AG20443 (cell line): Measurements from ENCODE around the gene COL23A1.
"Not testable (repeated sequence)": the region's sequence is repeated elsewhere in the genome, so short reads cannot be mapped to it uniquely, and the experiment has no call there.

Experiments used
- DNase-seq: peaks from one replicate; pipeline ENCODE4 v3.0.0; 2012; ENCODE audit warnings: low spot score, mixed read lengths

COL23A1 gene

DNA sequence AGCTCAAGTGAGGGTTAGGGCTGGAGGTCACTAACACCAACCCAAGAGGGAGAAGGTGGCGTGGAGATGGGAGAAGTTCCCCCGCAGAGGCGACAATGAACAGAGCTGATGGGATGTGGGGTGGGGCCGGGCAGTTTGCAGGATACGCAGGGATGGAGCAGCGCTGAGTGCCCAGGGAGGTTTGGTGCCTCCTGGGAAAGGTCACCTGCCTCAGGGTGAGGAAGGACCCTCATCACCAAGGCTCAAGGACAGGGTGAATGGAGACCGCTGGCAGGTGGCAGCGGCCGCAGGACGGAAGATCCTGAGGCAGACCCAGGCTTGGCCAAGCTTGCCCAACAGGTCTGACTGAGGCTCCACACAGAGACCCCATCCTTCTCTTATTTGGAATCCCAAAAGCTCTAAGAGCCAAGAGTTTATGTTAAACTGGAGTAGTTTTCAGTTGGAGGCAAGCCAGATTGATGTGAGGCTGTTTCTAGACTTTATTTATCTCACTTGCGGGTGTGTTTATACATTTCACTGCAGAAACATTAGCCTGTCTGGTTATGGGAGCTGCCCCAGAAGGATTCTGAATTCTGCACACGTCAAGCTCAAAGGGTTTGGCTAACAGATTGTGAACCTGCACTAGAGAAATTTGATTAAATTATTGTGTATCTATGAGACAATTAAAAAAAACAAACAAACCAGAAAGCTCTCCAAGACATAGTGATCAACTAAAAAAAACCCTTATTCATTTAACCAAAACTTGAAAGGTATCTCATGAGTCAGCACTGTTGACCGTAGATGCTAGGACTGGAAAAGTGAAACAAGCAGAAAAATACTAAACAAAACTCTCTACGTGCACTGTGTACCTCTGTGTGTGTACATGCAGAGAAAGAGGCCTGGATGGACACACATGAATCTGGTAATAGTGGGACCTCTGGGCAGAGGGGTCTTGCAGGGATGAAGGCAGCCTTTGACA, 211.4 kb downstream of the COL23A1 start:
- DNase-seq, result no peak

GRCh38 chr5:178377583-178378270, 212.5 kb downstream of the COL23A1 start:
- no peak for DNase-seq

DNA sequence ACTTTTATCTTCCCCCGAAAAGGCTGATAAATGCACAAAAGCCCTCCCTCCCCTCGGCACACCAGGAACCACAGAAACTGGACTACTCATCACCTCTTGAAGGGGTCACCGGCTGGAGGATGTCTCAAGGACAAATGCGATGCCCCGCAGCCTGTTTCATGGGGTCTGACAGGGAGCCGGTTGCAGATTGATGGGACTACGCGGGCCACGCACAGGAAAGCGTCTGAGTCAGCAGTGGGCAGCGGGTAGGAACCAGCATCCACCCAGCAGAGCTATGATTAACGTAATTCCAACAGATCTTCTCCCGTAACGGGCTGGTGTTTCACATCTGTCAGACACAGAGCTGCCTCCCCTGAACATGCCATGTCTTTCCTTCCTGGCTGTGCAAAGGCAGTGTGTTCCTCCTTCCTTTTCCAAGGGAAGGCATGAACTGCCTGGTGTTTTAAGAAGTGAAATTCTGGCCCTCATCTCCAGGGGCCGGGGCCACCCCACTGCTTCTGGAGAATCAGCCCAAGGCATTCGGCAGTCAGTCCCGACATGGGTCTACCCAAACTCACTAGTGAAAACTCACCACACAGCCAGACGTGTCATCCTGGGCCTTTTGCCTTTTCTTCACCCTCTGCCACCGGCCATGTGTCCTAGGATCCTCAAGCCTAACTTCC, 213.1 kb downstream of the COL23A1 start:
- DNase-seq, result no peak

GRCh38 chr5:178375348-178375747, 214.8 kb downstream of the COL23A1 start:
- DNase-seq, result no peak

- DNase-seq, result no peak
Measured at GRCh38 chr5:178373711-178374110, 216.5 kb downstream of the COL23A1 start.

DNA sequence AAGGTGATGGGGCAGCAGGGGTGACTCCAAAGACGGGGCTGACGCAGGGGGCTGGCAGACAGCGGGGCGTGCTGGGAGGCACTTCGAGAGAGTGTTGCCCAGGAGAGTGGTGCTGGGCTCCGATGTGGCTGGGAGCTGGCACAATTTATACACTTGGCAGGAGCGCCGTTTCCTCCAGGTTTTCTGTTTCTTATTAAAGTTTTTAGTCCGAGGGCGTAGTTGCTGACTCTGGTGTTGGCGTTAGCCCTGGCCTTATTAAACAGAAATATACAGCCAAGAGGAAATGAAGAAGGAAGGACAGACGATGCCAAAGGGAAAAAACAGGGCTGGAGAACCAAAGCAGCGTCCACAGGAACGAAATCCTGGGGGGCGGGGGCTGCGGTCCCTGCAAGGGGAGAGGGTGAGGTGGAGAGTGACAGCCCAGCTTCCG, 218.0 kb downstream of the COL23A1 start:
- no peak for DNase-seq

DNA sequence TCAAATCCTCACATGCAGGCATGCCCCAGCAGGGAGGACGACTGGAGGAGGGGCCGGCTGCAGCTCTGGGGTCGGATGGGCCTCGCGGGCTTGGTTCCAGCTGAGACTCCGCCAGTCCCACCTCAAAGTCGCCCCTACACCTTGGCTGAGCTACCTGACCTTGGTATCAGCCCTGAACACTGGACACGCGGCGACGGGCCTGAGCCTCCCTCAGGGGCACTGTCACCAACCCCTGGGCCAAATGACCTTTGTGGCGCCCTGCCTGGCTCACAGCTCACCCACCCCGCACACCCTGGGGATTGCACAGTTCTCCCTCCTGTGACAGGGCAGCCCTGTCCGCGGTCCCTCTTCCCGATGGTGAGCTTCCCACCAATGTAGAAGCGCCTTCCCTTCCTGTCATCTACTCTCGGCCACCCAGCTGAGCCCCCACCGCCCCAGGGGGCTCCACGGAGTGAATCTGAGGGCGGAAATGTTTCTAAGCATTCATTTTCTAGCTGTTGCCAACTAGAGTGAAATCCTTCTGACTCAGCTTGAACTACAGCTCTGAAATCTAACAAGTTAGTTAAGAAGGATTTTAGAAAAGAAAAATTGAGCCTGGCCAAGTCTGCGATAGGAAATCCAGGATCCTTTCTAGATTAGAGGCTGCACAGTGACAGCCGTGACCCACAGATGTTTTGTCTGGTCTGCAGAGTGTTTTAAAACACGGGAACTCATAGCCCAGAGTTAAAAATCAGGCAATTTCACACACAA, 218.7 kb downstream of the COL23A1 start:
- DNase-seq, result no peak

- DNase-seq, result no peak
Measured at GRCh38 chr5:178370102-178370501, 220.1 kb downstream of the COL23A1 start.

GRCh38 chr5:178369469-178369868, 220.7 kb downstream of the COL23A1 start:
- DNase-seq, result not testable (repeated sequence)

DNA sequence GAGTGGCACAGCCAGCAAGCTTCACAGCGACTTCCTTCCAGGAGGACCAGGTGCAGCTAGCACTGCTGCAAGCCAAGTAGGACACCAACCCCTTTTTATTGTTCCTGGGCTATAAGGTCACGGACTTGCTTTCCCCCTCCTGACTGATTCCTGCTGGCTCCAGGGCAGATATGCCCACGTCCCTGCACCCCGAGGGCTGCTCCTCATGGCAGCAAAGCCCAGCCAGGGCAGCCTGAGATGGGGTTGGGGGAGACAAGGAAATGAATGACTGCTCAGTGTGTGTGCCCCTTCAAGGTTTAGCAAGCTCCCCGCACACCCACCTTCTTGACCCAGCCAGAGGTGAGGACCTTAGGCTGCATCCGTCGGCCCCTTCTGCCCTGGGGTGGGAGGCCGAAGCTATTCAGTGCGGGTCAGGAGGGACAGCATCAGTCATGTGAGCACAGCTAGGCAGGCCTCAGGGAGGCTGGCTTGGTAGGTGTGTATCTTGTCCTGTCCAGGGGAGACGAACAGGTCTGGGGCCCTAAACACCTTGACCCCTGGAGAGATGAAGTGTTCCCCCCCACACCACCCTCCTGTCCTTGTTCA, 221.4 kb downstream of the COL23A1 start:
- no peak for DNase-seq

GRCh38 chr5:178368274-178368673, 221.9 kb downstream of the COL23A1 start:
- no peak for DNase-seq

DNA sequence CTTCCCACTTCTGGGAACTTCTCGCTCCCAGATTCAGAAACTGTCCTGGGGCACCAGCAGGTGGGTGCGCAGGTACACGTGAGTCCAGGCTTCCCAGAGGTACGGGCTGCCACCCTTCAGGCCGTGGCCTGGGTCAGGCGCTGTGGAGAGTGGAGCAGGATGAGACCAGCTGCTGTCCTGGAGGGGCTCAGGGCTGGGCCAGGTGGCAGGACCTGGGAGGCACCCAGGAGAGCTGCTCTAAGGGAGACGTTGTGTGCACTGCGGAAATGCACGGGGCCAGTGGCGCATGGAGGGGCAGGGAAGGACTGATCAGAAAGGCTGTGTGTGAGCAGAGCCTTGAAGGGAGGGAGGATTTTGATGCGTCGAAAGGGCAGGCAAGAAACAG, 222.5 kb downstream of the COL23A1 start:
- no peak for DNase-seq

DNA sequence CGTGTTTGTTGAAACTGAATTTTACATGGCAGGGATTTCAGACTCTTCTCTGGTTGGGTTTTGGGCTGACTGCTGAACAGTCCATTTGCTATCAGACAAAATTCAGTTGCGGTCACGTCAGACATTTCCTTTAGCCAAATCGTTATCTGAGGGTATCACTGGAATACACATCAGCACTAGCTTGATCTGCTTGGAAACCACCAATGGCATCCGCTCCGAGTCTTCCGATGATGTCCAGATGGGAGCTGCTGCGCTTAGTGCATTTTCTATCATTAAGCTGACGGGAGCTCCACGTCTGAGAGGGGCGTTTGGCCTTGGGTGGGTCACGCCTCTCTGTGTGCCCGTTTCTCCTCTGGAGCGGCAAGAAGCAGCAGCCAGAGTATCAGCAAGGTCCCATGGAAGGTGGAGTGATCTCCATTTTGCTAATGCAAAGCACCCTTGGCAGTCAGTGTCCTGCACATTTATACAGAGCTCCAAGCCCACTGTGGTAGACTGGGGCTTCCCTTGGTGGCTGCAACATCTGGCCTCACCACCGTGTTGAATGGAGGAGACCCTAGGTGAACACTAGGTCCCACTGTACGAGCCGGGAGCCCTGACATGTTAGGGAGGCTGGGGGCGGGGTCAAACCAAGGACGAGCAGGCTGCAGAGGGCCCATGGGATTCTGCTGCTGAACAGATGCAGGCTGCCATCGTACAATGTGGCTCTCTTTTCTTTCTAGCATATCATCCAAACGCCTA, 223.0 kb downstream of the COL23A1 start:
- no peak for DNase-seq

DNA sequence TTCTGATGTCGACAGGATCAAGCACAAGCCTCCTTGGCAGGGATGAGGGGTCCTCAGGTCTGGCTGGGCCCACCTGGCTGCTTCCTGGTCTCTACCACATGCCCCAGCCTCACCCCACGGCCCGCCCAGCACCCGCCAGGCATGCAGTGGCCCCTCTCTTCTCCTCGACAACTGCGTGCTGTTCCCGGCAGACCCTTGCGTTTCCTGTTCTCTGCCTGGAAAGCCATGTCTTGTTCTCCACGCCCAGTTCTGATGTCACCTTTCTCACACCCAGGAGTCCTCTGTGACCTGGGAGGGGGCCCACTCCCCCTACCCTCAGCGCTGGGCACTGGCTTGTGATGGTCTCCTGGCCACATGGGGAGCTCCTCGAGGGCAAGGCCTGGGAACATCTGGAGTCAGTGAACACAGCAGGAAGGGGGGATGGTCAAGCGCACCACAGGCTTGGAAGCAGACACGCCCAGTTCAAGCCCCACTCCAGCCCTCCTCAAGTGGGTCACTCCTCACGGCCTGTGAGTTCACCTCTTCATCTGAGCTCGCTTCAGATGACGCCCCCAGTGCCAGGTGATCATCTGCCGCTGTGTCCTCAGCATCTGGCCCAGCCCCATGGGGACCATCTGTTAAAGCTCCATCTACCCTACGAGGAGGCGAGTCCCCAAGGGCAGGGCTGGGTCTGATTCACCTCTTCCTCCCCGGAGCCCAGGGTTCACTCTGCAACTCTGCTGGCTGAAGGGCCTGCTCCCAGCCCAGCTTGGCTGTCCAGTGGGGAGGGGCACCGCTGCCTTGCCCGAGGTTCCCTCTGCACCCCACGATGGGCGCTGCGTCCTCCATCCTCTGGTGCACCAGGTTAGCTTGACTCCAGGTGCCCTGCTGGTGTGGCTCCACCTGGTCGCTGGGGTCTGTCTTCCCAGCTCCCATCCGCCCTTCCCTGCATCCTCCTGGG, 224.4 kb downstream of the COL23A1 start:
- no peak for DNase-seq

DNA sequence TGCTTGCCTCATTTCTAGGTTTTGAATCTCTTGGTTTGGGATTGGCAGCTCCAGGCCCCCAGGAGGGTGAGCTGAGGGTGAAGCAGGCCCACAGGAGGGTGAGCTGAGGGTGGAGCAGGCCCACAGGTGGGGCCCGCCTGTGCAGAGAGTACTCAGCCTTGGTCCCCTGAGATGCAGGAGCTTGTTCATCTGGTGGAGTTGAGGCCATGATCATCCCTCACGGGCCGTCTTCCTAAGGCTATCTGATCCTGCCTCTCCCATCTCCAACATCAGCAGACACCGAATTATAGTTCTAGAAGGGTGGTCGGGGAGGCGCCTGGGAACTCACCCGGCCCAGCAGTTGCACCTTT, 225.9 kb downstream of the COL23A1 start:
- no peak for DNase-seq

- DNase-seq, result no peak
Measured at GRCh38 chr5:178363501-178364325, 226.5 kb downstream of the COL23A1 start.

- no peak for DNase-seq
Measured at GRCh38 chr5:178361657-178362445, 228.3 kb downstream of the COL23A1 start.

GRCh38 chr5:178360926-178361235, 229.3 kb downstream of the COL23A1 start:
- DNase-seq, result no peak
